GM12872 (cell line): Measurements from ENCODE around the gene HOXA6.

Experiments used
- CTCF ChIP-seq: IDR thresholded peaks from 3 replicates; pipeline ENCODE4 v1.5.1; 2011; ENCODE audit warnings: low read depth, mild to moderate bottlenecking, low read length, moderate library complexity; ENCODE audit not compliant: insufficient read depth

Gene HOXA6

GRCh38 chr7:27117887-27118491 is 29.6 kb downstream of the HOXA6 start:
- no peak for TF ChIP-seq CTCF

GRCh38 chr7:27116962-27117886 is 30.4 kb downstream of the HOXA6 start:
- TF ChIP-seq CTCF, result no peak

- no peak for TF ChIP-seq CTCF
Observed at GRCh38 chr7:27116031-27116961, 31.3 kb downstream of the HOXA6 start.

- no peak for TF ChIP-seq CTCF
Observed at GRCh38 chr7:27115221-27116026, 32.1 kb downstream of the HOXA6 start.

DNA sequence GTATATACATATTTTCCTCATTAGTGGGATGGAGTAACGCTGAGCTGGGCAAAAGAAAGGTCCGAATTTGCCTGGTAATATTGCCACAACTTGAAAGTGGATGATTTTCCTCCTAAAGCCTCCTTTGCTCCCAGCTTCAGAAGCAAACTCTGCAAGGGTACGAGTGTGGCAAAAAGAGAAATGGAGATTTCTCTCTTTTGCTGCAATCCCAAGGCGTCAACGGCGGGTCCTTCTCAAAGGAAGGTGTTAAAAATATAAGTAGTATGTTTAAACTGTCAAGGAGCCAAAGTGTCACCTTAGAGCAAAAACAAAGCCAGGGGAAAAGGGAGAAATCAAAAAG is 32.7 kb downstream of the HOXA6 start:
- no peak for TF ChIP-seq CTCF

GRCh38 chr7:27113991-27114769 is 33.4 kb downstream of the HOXA6 start:
- no peak for TF ChIP-seq CTCF
